GF-D8 (cell line): ENCODE results near the gene PEX19.
A peak's percentile ranks its signal among the peaks of the same experiment; 100 is the strongest.

Experiments used
- DNase-seq: peaks from one replicate; lab custom pipeline; 2025; lab: John Stamatoyannopoulos, UW

PEX19 gene

GRCh38 chr1:160277987-160278386, 6.9 kb downstream of the PEX19 start:
- DNase-seq = no peak

GRCh38 chr1:160277330-160277729, 7.6 kb downstream of the PEX19 start:
- DNase-seq = no peak

- no peak for DNase-seq
Measured at GRCh38 chr1:160271025-160271424, 13.9 kb downstream of the PEX19 start.

- DNase-seq = no peak
Measured at GRCh38 chr1:160267284-160267991, 17.5 kb downstream of the PEX19 start.

GRCh38 chr1:160264795-160265307, 20.1 kb downstream of the PEX19 start:
- DNase-seq = no peak

- DNase-seq = peak; percentile 91
Measured at GRCh38 chr1:160261893-160262794, 22.8 kb downstream of the PEX19 start, which contains the start of gene DCAF8. TSS of gene DCAF8 (minus strand) at chr1:160262549. CDS start at chr1:160244008, 18,541 bp downstream.

GRCh38 chr1:160261556-160261892, 23.4 kb downstream of the PEX19 start:
- no peak for DNase-seq

GRCh38 chr1:160260406-160261382, 24.2 kb downstream of the PEX19 start:
- no peak for DNase-seq

GRCh38 chr1:160258177-160258798, 26.6 kb downstream of the PEX19 start:
- DNase-seq = no peak

GRCh38 chr1:160257411-160258015, 27.4 kb downstream of the PEX19 start:
- no peak for DNase-seq

- DNase-seq = no peak
Measured at GRCh38 chr1:160256396-160257046, 28.4 kb downstream of the PEX19 start.

- DNase-seq = no peak
Measured at GRCh38 chr1:160255781-160256300, 29.1 kb downstream of the PEX19 start.

GRCh38 chr1:160251687-160252526, 33.0 kb downstream of the PEX19 start:
- peak; percentile 21 for DNase-seq

GRCh38 chr1:160251011-160251410, 33.9 kb downstream of the PEX19 start:
- no peak for DNase-seq

- no peak for DNase-seq
Measured at GRCh38 chr1:160247053-160247452, 37.9 kb downstream of the PEX19 start.

- DNase-seq = no peak
Measured at GRCh38 chr1:160245434-160245833, 39.5 kb downstream of the PEX19 start.

GRCh38 chr1:160244209-160244608, 40.7 kb downstream of the PEX19 start:
- DNase-seq = no peak

- no peak for DNase-seq
Measured at GRCh38 chr1:160243767-160244166, 41.2 kb downstream of the PEX19 start.
